ENCODE results near the gene CACNB4. TPM values are rescaled to one million over a fixed set of nuclear protein-coding genes. Genes with fewer than 3 reads are reported as not detected.

The CACNB4 gene
- polyA plus RNA-seq, 1 donor from 2014 or later = 29.0 TPM

DNA sequence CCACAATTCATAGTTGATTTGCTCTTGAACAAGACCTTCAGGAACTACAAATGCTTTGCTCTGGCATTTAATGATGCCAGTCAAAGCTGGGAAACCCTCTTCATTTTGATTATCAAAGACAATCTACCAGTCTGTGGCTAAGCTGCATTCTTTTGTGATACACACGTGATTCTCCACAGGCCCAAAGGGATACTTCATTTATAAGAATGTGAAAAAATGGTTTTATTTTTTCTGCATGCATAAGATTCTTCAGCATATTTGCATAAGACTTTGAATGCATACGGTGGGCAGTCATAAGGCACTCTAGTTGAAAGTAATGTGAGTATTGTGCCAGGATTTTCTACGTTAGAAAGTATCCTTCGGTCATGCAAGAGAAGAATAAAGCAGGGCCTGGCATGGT lies 237.7 kb downstream of the CACNB4 start:
- peak overlapping the region; percentile 36 for H3K4me3 ChIP-seq (ENCODE audit: low read length)
- H3K4me2 ChIP-seq (ENCODE audit: low read length) = no peak overlapping the region
- no peaks in the 10 kb centered on the region for H3K9me2 ChIP-seq (ENCODE audit: insufficient read depth, low read length)
- H3K36me3 ChIP-seq (ENCODE audit: insufficient read depth, low read length) = no peaks in the 10 kb centered on the region
- peak overlapping the region; percentile 69 for H3K27ac ChIP-seq (ENCODE audit: low read length)
- TF ChIP-seq MXI1 (conservative IDR thresholded peaks at IDR 0.05; ENCODE audit: poor library complexity, severe bottlenecking) = no peak
- TF ChIP-seq SMC3 (conservative IDR thresholded peaks at IDR 0.05; ENCODE audit: poor library complexity) = no peak
- no peak for TF ChIP-seq POLR2AphosphoS5 (IDR thresholded peaks at IDR 0.05)
- TF ChIP-seq CTCF (IDR thresholded peaks at IDR 0.05; ENCODE audit: poor library complexity, severe bottlenecking) = no peak
- TF ChIP-seq EP300 (conservative IDR thresholded peaks at IDR 0.05; ENCODE audit: poor library complexity, severe bottlenecking) = no peak
- TF ChIP-seq, protein P1, sequence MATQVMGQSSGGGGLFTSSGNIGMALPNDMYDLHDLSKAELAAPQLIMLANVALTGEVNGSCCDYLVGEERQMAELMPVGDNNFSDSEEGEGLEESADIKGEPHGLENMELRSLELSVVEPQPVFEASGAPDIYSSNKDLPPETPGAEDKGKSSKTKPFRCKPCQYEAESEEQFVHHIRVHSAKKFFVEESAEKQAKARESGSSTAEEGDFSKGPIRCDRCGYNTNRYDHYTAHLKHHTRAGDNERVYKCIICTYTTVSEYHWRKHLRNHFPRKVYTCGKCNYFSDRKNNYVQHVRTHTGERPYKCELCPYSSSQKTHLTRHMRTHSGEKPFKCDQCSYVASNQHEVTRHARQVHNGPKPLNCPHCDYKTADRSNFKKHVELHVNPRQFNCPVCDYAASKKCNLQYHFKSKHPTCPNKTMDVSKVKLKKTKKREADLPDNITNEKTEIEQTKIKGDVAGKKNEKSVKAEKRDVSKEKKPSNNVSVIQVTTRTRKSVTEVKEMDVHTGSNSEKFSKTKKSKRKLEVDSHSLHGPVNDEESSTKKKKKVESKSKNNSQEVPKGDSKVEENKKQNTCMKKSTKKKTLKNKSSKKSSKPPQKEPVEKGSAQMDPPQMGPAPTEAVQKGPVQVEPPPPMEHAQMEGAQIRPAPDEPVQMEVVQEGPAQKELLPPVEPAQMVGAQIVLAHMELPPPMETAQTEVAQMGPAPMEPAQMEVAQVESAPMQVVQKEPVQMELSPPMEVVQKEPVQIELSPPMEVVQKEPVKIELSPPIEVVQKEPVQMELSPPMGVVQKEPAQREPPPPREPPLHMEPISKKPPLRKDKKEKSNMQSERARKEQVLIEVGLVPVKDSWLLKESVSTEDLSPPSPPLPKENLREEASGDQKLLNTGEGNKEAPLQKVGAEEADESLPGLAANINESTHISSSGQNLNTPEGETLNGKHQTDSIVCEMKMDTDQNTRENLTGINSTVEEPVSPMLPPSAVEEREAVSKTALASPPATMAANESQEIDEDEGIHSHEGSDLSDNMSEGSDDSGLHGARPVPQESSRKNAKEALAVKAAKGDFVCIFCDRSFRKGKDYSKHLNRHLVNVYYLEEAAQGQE (IDR thresholded peaks at IDR 0.05; ENCODE audit: borderline replicate concordance) = no peak
- TF ChIP-seq EZH2 (IDR thresholded peaks at IDR 0.05; ENCODE audit: borderline replicate concordance, insufficient read depth, low read length, poor library complexity, severe bottlenecking) = no peak
- H3F3A ChIP-seq (ENCODE audit: insufficient read depth, low read length, poor library complexity, severe bottlenecking) = peaks cover 4% of the 10 kb centered on the region
- no peaks in the 10 kb centered on the region for H3K9me3 ChIP-seq (ENCODE audit: low read length)
- H2AFZ ChIP-seq (ENCODE audit: low read depth, low read length) = no peak overlapping the region
- H3K9ac ChIP-seq (ENCODE audit: low read length) = no peak overlapping the region
- no peaks in the 10 kb centered on the region for H3K79me2 ChIP-seq (replicated peaks; ENCODE audit: insufficient read depth, low read length)
- no peaks in the 10 kb centered on the region for H4K20me1 ChIP-seq (ENCODE audit: insufficient read depth)
- H3K27me3 ChIP-seq (ENCODE audit: insufficient read depth, low read depth, low read length) = no peaks in the 10 kb centered on the region

- H3K27me3 ChIP-seq (ENCODE audit: insufficient read depth, low read depth, low read length) = no peaks in the 10 kb centered on the region
- no peak overlapping the region for H2AFZ ChIP-seq (ENCODE audit: low read depth, low read length)
- no peaks in the 10 kb centered on the region for H3K9me2 ChIP-seq (ENCODE audit: insufficient read depth, low read length)
- H3K9ac ChIP-seq (ENCODE audit: low read length) = no peak overlapping the region
- TF ChIP-seq, protein P1 (IDR thresholded peaks at IDR 0.05; ENCODE audit: borderline replicate concordance) = no peak
- TF ChIP-seq TAF1 (IDR thresholded peaks at IDR 0.05; ENCODE audit: low read depth) = no peak
- TF ChIP-seq RAD21 (conservative IDR thresholded peaks at IDR 0.05) = no peak
- no peak for TF ChIP-seq SMC3 (conservative IDR thresholded peaks at IDR 0.05; ENCODE audit: poor library complexity)
- TF ChIP-seq EP300 (conservative IDR thresholded peaks at IDR 0.05; ENCODE audit: poor library complexity, severe bottlenecking) = peak; percentile 9
- H3K79me2 ChIP-seq (replicated peaks; ENCODE audit: insufficient read depth, low read length) = no peaks in the 10 kb centered on the region
- H4K20me1 ChIP-seq (ENCODE audit: insufficient read depth) = no peaks in the 10 kb centered on the region
- H3K4me2 ChIP-seq (ENCODE audit: low read length) = no peak overlapping the region
- peak overlapping the region; percentile 36 for H3K4me3 ChIP-seq (ENCODE audit: low read length)
- no peaks in the 10 kb centered on the region for H3K36me3 ChIP-seq (ENCODE audit: insufficient read depth, low read length)
- peaks cover 4% of the 10 kb centered on the region for H3F3A ChIP-seq (ENCODE audit: insufficient read depth, low read length, poor library complexity, severe bottlenecking)
- peak overlapping the region; percentile 69 for H3K27ac ChIP-seq (ENCODE audit: low read length)
- no peaks in the 10 kb centered on the region for H3K9me3 ChIP-seq (ENCODE audit: low read length)
These were observed 238.2 kb downstream of the CACNB4 start for GRCh38 chr2:151860613-151861146.
